Hepatocyte (in vitro differentiated cells): ENCODE data around the gene IFI35. TPM values are rescaled to one million over a fixed set of nuclear protein-coding genes. Genes with fewer than 3 reads are reported as not detected.
A peak's percentile ranks its signal among the peaks of the same experiment; 100 is the strongest.

ENCODE experiments used
- DNase-seq: peaks from one replicate; pipeline ENCODE4 v3.0.0-alpha.2; 2016; ENCODE audit warnings: low spot score
- H2AFZ ChIP-seq: fragments of 200-600 bp; sonication (generic); 2 replicates; pipeline ENCODE4 v1.6.0; 2016; ENCODE audit warnings: antibody characterized with exemption, mild to moderate bottlenecking
- H3K27ac ChIP-seq: fragments of 200-600 bp; sonication (generic); 2 replicates; pipeline ENCODE4 v1.5.1; 2016; ENCODE audit warnings: mild to moderate bottlenecking
- H3K27me3 ChIP-seq: fragments of 200-600 bp; sonication (generic); 2 replicates; pipeline ENCODE4 v1.6.1; 2016
- H3K36me3 ChIP-seq: fragments of 200-600 bp; sonication (generic); replicated peaks from 2 replicates; pipeline ENCODE4 v1.5.1; 2016; ENCODE audit warnings: low read depth; ENCODE audit not compliant: insufficient read depth
- H3K4me1 ChIP-seq: fragments of 200-600 bp; sonication (generic); 2 replicates; pipeline ENCODE4 v1.5.1; 2016; ENCODE audit warnings: mild to moderate bottlenecking, moderate library complexity; ENCODE audit not compliant: insufficient read depth
- H3K4me2 ChIP-seq: fragments of 200-600 bp; sonication (generic); 2 replicates; pipeline ENCODE4 v1.6.0; 2016
- H3K4me3 ChIP-seq: fragments of 200-600 bp; sonication (generic); 2 replicates; pipeline ENCODE4 v1.5.1; 2016; ENCODE audit warnings: mild to moderate bottlenecking
- H3K79me2 ChIP-seq: fragments of 200-600 bp; sonication (generic); 2 replicates; pipeline ENCODE4 v1.6.0; 2017; ENCODE audit warnings: mild to moderate bottlenecking
- H3K9me2 ChIP-seq: fragments of 200-600 bp; sonication (generic); replicated peaks from 2 replicates; pipeline ENCODE4 v1.6.0; 2017; ENCODE audit warnings: mild to moderate bottlenecking; ENCODE audit not compliant: insufficient read depth
- H3K9me3 ChIP-seq: fragments of 200-600 bp; sonication (generic); 2 replicates; pipeline ENCODE4 v1.5.1; 2016; ENCODE audit warnings: low read depth, mild to moderate bottlenecking
- H4K20me1 ChIP-seq: fragments of 200-600 bp; sonication (generic); 2 replicates; pipeline ENCODE4 v1.6.0; 2016; ENCODE audit warnings: mild to moderate bottlenecking; ENCODE audit not compliant: insufficient read depth, poor library complexity, severe bottlenecking
- EZH2 ChIP-seq: fragments of 200-600 bp; sonication (generic); IDR thresholded peaks from 2 replicates; pipeline ENCODE4 v1.6.1; 2016; ENCODE audit warnings: antibody characterized with exemption, mild to moderate bottlenecking, borderline replicate concordance
- EZH2phosphoT487 ChIP-seq: fragments of 200-600 bp; sonication (generic); IDR thresholded peaks from one replicate; pipeline ENCODE4 v1.6.1; 2018; ENCODE audit warnings: antibody characterized with exemption, mild to moderate bottlenecking, low read depth, moderate library complexity; ENCODE audit not compliant: unreplicated experiment, severe bottlenecking
- WGBS: methylation state at CpG from one replicate; pipeline ENCODE4 v1.1.6; 2016; ENCODE audit warnings: low lambda C conversion rate; ENCODE audit errors: missing lambda C conversion rate; 5-methylcytosine and 5-hydroxymethylcytosine counted together
- polyA plus RNA-seq: library from polyadenylated mRNA; unstranded; fragments of >200 nt; fragmentation: Nextera tagmentation; extraction: Ambion mirVana; gene quantifications from 2 replicates; pipeline ENCODE4 v1.2.1, GENCODE V29; 2016
- total RNA-seq: library from RNA; depleted of rRNA; stranded (reverse); fragments of >200 nt; gene quantifications from 2 replicates; pipeline ENCODE4 v1.2.3, GENCODE V29; 2014
- TF ChIP-seq, protein P1 (sequence below): fragments of 200-600 bp; sonication (generic); IDR thresholded peaks from 2 replicates; pipeline ENCODE4 v1.5.1; 2016; ENCODE audit warnings: antibody characterized with exemption, mild to moderate bottlenecking; ENCODE audit not compliant: poor library complexity

Gene IFI35
- total and polyA plus RNA-seq, 2 experiments from 2014 or later = 18.4 to 27.5 TPM

- H3K27ac ChIP-seq = peak overlapping the region; percentile 85
- H3K27me3 ChIP-seq = no peaks in the 10 kb centered on the region
- peak; percentile 80 for DNase-seq
- no peak overlapping the region for H2AFZ ChIP-seq
- no peaks in the 10 kb centered on the region for H3K9me3 ChIP-seq
- no peaks in the 10 kb centered on the region for H3K9me2 ChIP-seq
- peak overlapping the region; percentile 23 for H3K4me2 ChIP-seq
- WGBS = 81% methylated on average over 5 of the region's 5 CpGs
- H4K20me1 ChIP-seq = no peaks in the 10 kb centered on the region
- H3K79me2 ChIP-seq = peaks cover 17% of the 10 kb centered on the region
- H3K36me3 ChIP-seq = no peaks in the 10 kb centered on the region
- H3K4me1 ChIP-seq = peaks cover 24% of the 10 kb centered on the region
- H3K4me3 ChIP-seq = no peak overlapping the region
- TF ChIP-seq EZH2phosphoT487 (no peak), EZH2 (no peak)
- TF ChIP-seq, protein P1, sequence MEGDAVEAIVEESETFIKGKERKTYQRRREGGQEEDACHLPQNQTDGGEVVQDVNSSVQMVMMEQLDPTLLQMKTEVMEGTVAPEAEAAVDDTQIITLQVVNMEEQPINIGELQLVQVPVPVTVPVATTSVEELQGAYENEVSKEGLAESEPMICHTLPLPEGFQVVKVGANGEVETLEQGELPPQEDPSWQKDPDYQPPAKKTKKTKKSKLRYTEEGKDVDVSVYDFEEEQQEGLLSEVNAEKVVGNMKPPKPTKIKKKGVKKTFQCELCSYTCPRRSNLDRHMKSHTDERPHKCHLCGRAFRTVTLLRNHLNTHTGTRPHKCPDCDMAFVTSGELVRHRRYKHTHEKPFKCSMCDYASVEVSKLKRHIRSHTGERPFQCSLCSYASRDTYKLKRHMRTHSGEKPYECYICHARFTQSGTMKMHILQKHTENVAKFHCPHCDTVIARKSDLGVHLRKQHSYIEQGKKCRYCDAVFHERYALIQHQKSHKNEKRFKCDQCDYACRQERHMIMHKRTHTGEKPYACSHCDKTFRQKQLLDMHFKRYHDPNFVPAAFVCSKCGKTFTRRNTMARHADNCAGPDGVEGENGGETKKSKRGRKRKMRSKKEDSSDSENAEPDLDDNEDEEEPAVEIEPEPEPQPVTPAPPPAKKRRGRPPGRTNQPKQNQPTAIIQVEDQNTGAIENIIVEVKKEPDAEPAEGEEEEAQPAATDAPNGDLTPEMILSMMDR = no peak
Observed at GRCh38 chr17:43010667-43011308, 4.2 kb downstream of the IFI35 start.

DNA sequence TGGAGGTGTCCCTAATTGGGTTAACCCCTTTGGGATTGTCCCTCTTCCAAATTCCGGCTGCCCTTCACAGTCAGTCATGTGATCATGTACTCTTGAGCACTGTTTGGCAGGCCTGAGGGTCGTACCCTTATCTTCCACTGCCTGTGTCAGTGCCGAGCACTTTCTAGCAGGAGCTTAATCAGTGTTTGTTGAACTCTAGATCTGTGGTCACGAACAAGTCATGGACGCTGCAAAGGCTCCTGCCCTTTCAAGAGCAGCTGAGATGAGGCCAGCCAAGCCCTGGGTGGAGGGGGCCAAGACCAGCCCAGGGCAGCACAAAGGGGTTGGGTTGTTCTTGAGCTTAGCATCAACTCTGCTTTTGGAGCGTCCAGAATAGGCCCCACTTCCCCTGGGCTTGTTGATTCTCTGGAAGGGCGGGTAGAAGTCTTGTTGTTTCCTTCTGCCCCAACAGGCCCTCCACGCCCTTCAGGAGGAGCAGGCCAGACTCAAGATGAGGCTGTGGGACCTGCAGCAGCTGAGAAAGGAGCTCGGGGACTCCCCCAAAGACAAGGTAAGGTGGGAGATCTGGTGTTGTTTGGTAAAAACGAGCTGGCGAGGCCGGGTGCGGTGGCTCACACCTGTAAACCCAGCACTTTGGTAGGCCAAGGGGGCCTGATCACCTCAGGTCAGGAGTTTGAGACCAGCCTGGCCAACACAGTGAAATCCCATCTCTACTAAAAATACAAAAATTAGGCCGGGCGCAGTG is 5.3 kb downstream of the IFI35 start:
- Histone ChIP-seq H3K4me1 (peaks cover 22% of the 10 kb centered on the region), H3K9me3 (no peaks in the 10 kb centered on the region), H3K27ac (peak overlapping the region; percentile 85), H2AFZ (no peak overlapping the region), H3K4me2 (no peak overlapping the region), H3K36me3 (no peaks in the 10 kb centered on the region), H3K4me3 (no peak overlapping the region), H4K20me1 (no peaks in the 10 kb centered on the region), H3K27me3 (no peaks in the 10 kb centered on the region), H3K79me2 (peaks cover 19% of the 10 kb centered on the region), H3K9me2 (no peaks in the 10 kb centered on the region)
- WGBS = 73% methylated on average over 15 of the region's 15 CpGs
- no peak for DNase-seq
- TF ChIP-seq EZH2phosphoT487 (no peak), EZH2 (no peak)

DNA sequence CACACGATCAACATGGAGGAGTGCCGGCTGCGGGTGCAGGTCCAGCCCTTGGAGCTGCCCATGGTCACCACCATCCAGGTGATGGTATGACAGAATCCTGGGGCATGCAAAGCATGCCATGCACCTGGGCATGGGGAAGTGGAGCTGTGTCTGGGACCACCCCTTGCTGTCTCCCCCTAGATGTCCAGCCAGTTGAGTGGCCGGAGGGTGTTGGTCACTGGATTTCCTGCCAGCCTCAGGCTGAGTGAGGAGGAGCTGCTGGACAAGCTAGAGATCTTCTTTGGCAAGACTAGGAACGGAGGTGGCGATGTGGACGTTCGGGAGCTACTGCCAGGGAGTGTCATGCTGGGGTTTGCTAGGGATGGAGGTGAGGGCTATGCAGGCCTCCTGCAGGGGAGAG is 6.7 kb downstream of the IFI35 start:
- Histone ChIP-seq H3K4me3 (no peak overlapping the region), H3K79me2 (peaks cover 18% of the 10 kb centered on the region), H4K20me1 (peaks cover 7% of the 10 kb centered on the region), H3K27ac (no peak overlapping the region), H3K9me3 (no peaks in the 10 kb centered on the region), H3K27me3 (no peaks in the 10 kb centered on the region), H3K4me1 (peaks cover 22% of the 10 kb centered on the region), H3K4me2 (no peak overlapping the region), H3K36me3 (no peaks in the 10 kb centered on the region), H2AFZ (no peak overlapping the region), H3K9me2 (no peaks in the 10 kb centered on the region)
- WGBS = 92% methylated on average over 8 of the region's 8 CpGs
- TF ChIP-seq EZH2 = no peak
- TF ChIP-seq, protein P1 = no peak
- no peak for TF ChIP-seq EZH2phosphoT487
- no peak for DNase-seq

GRCh38 chr17:43014020-43014648 is 7.5 kb downstream of the IFI35 start:
- Histone ChIP-seq H3K4me3 (no peak overlapping the region), H3K4me1 (peaks cover 29% of the 10 kb centered on the region), H2AFZ (no peak overlapping the region), H3K27ac (no peak overlapping the region), H3K27me3 (no peaks in the 10 kb centered on the region), H3K9me2 (no peaks in the 10 kb centered on the region), H4K20me1 (peaks cover 14% of the 10 kb centered on the region), H3K9me3 (no peaks in the 10 kb centered on the region), H3K79me2 (peaks cover 21% of the 10 kb centered on the region), H3K36me3 (no peaks in the 10 kb centered on the region), H3K4me2 (no peak overlapping the region)
- DNase-seq = no peak
- TF ChIP-seq, protein P1 = no peak
- TF ChIP-seq EZH2 = no peak
- no peak for TF ChIP-seq EZH2phosphoT487
- WGBS = 88% methylated on average over 12 of the region's 12 CpGs
